HuH-7.5 (cell line): ENCODE measurements around the gene POLR3GL.
"Not testable (repeated sequence)": the region's sequence is repeated elsewhere in the genome, so short reads cannot be mapped to it uniquely, and the experiment has no call there.

Source experiments
- DNase-seq: peaks from one replicate; pipeline ENCODE4 v3.0.0; 2011; ENCODE audit warnings: low spot score

The POLR3GL gene

DNA sequence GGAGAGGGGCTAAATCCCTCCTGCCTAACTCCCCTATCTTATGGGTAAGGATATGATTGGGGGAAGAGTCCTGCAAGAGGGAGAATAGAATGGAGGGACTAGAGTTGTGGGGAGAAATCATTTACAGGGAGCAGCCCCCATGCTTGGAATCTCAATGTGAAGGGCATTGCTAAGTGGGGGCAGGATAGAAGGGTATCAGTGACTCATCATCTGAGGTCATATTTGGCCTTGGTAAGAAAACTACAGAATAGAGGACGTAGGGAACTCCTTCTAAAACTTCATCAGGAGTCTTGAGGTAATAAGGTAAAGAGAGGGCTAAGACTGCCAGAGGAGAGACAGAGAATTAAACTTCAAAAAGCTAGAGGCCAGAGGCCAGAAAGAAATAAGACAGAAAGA lies 56.6 kb downstream of the POLR3GL start:
- no peak for DNase-seq

DNA sequence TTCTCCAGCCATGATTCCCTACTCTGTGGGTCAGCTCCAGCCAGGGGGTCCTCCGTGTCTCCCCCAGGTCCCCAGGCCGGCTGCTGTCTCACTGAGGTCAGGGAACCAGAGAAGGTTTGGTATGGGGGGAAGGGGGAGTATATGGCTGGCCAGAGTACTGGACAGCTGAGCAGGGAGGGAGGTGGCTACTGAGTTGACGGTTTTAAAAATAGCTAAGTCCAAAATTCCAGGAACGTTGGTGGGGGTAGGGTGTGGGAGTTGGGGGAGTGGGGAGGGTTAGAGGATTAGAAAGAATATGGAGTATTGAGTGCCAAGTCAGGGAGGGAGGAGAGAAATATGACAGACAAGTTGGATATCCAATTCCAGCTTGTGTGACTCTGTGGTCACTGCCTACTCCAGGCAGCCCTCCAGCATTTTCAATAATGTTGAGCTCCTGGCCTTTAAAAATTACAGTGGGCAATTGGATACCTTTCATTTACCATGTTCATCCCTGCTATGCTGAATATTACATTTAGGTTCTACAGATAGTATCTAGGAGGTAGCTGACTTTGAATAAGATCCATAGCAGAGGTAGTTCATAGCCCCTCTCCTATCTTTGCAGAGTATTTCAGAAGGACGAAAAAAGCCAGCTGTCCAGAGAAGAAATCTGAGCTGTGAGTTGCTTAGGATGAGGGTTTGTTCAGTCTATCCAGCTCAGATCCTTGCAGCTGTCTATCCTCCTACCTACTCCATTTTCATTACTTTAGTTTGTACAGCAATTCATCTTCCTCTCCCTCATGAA lies 57.3 kb downstream of the POLR3GL start, which contains the start of gene HJV:
Gene HJV (minus strand): TSS at position 114 of the 781 bp plus-strand sequence. CDS start 1,504 bp downstream, outside the sequence.
- DNase-seq = no peak

DNA sequence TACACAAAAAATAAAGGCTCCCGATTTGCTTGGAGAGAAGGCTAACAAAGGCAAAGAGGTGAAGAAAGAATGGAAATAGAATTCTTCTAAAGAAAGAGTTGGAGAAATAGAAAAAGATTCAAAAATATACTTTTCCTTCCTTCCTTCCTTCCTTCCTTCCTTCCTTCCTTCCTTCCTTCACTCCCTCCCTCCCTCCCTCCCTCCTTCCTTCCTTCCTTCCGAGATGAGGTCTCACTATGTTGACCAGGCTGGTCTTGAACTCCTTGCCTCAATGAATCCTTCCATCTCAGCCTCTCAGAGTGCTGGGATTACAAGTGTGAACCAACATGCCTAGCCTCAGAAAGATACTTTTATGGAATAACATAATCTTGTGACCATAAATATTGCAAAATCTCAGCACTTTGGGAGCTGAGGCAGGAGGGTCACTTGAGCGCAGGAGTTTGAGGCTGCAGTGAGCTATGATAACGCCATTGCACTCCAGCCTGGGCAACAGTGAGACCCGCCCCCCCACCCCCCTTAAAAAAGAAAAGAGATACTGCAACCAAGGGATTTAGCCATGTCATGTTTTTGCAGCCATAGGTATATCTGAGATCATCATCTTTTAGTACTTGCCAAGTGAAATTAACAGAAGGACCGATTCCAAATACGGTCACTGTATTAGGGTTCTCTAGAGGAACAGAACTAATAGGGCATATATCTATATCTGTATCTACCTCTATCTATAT lies 58.1 kb downstream of the POLR3GL start:
- no peak for DNase-seq

DNA sequence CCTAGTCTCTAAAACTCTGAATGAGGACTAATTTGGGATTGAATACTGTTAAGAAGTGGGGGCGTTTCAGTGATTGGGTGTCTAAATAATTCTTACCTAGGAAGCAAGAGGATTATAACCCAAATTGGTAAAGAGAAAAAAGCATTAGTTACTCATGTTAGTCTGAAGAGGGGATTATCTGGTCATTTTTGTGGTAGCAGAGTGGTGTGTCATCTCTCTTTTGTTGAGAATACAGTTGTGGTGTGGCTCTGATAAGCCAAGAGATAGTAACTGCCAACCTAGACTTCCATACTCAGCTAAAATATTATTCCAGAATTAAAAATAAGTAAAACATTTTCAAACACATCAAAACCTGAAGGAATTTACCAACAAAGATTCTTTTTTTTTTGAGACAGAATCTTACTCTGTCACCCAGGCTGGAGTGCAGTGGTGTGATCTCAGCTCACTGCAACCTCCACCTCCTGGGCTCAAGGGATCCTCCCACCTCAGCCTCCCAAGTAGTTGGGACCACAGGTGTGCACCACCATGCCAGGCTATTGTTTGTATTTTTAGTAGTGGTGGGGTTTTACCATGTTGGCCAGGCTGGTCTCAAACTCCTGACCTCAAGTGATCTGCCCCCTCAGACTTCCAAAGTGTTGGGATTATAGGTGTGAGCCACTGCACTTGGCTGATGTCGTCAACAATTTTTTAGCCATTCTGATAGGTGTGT lies 61.5 kb downstream of the POLR3GL start:
- not testable (repeated sequence) for DNase-seq

DNA sequence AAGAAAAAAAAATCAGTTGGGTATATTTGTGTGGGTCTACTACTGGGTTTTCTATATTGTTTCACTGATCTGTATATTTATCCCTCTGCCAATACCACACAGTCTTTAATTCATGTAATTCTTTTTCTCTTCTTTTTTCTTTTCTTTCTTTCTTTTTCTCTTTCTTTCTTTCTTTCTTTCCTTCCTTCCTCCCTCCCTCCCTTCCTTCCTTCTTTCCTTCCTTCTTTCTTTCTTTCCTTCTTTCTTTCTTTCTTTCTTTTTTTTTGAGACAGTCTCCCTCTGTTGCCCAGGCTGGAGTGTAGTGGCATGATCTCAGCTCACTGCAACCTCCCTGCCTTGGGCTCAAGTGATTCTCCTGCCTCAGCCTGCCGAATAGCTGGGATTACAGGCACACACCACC lies 62.2 kb downstream of the POLR3GL start:
- not testable (repeated sequence) for DNase-seq
